ENCODE results near the gene GALR2. TPM values are rescaled to one million over a fixed set of nuclear protein-coding genes. Genes with fewer than 3 reads are reported as not detected.

The GALR2 gene
- total and polyA plus RNA-seq, 9 of the 15 experiments (the other 6 are each of a cell fraction or from before 2014, with no cell fraction given) = 0.34 TPM; not detected in 8

DNA sequence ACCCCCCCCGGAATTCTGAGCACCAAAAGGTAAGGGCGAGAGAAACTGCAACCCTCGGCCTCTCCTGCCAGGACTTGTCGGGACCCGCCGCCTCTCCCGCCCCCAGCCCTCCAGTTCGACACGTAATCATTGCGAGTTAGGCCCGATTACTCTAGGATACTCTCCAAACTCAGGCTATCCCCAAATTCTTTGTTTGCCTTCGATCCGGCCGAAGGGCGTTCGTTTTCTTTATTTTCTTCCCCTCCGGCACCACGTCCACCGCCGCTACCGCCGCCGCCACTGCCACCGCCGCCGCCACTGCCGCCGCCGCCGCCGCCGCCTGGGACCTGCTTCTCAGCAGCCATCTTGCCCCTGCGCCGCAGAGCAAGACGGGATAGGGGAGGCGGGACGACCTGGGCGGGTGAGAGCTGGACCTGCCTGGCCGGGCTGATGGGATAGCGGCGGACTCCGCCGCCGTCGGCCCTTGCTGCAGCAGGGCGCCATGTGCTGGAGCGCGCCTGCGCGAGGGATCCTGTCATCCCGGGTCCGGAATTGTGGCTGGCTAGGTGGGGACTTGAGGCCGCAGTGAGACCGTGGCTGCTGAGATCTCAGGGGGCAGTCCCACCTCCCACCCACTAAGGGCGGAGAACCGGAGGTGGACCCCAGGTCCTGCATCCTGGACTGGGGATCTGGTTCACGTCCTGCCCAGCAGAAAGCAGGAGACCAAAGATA is 2.3 kb upstream of the GALR2 start, which contains the start of gene SRP68 (continued):
- TF ChIP-seq, protein P1, sequence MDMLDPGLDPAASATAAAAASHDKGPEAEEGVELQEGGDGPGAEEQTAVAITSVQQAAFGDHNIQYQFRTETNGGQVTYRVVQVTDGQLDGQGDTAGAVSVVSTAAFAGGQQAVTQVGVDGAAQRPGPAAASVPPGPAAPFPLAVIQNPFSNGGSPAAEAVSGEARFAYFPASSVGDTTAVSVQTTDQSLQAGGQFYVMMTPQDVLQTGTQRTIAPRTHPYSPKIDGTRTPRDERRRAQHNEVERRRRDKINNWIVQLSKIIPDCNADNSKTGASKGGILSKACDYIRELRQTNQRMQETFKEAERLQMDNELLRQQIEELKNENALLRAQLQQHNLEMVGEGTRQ (CRISPR knock-in tag; IDR thresholded peaks at IDR 0.05) = no peak
- TF ChIP-seq MTA2 (IDR thresholded peaks at IDR 0.05; ENCODE audit: low read depth) (no peak), RAD21 (CRISPR knock-in tag; conservative IDR thresholded peaks at IDR 0.05 in 1 of 2, IDR thresholded peaks at IDR 0.05 in 1 of 2) (no peak; a peak in 1 of 4 replicates), SAP30 (IDR thresholded peaks at IDR 0.05; ENCODE audit: borderline replicate concordance, insufficient read depth, low read depth, low read length, poor library complexity, severe bottlenecking) (peak; percentile 41), U2AF2 (optimal IDR thresholded peaks at IDR 0.05; ENCODE audit: low read depth, low read length) (no peak), DMBX1 (CRISPR knock-in tag; IDR thresholded peaks at IDR 0.05; ENCODE audit: borderline replicate concordance) (peak; percentile 55; the same call in 1 of the 2 replicates), RBM17 (IDR thresholded peaks at IDR 0.05; ENCODE audit: borderline replicate concordance, low read depth, low read length) (no peak), TSHZ1 (CRISPR knock-in tag; IDR thresholded peaks at IDR 0.05) (no peak), ZNF282 (CRISPR knock-in tag; IDR thresholded peaks at IDR 0.05) (no peak), ZNF133 (CRISPR knock-in tag; IDR thresholded peaks at IDR 0.05) (no peak), ZBTB17 (CRISPR knock-in tag; IDR thresholded peaks at IDR 0.05) (0 out of 2 replicates have a peak, but pooled peaks have one; percentile 43), ESRRA (IDR thresholded peaks at IDR 0.05; ENCODE audit: borderline replicate concordance, low read depth) (peak; percentile 76; the same call in 1 of the 2 replicates), DIDO1 (tag; IDR thresholded peaks at IDR 0.05; ENCODE audit: low read depth) (no peak), PHB2 (IDR thresholded peaks at IDR 0.05; ENCODE audit: low read depth) (no peak), HCFC1 (IDR thresholded peaks at IDR 0.05; ENCODE audit: low read depth, low read length) (peak; percentile 76), ZNF780A (CRISPR knock-in tag; IDR thresholded peaks at IDR 0.05) (no peak), TAF15 (IDR thresholded peaks at IDR 0.05; ENCODE audit: low read depth, low read length) (no peak), SRSF1 (IDR thresholded peaks at IDR 0.05; ENCODE audit: low read depth, low read length) (no peak)

Data from K562 (cell line).